SK-N-SH (cell line): Measurements from ENCODE around the gene GAS2L1. TPM values are rescaled to one million over a fixed set of nuclear protein-coding genes. Genes with fewer than 3 reads are reported as not detected.

Experiments used
- CTCF ChIA-PET: fragments of 300-600, 350-600 bp; formaldehyde crosslinking; extraction: SDS; loops from one replicate; lab custom pipeline; 2021; lab: Yijun Ruan, JAX
- POLR2A ChIA-PET: fragments of 350-600 bp; sonication (Branson Sonifier 250); formaldehyde crosslinking; extraction: SDS; loops from one replicate; lab custom pipeline; 2020; ENCODE audit warnings: antibody characterized with exemption, inconsistent platforms; lab: Yijun Ruan, JAX
- DNase-seq: peaks from one replicate; pipeline ENCODE4 v3.0.0; 2012
- H2AFZ ChIP-seq: fragments of 200-600 bp; sonication (generic); 2 replicates; pipeline ENCODE4 v1.8.1; 2016; ENCODE audit warnings: antibody characterized with exemption, mild to moderate bottlenecking, low read depth
- H3F3A ChIP-seq: fragments of 200-600 bp; sonication (generic); replicated peaks from 2 replicates; pipeline ENCODE3; 2016; ENCODE audit warnings: antibody characterized with exemption, mild to moderate bottlenecking; ENCODE audit not compliant: insufficient read depth
- H3K27ac ChIP-seq, 2 experiments: fragments of 200-500 bp in 1 of 2; fragments of 200-600 bp in 1 of 2; sonication (Bioruptor generic) in 1 of 2; sonication (generic), shearing (Covaris generic) in 1 of 2; 2 replicates each; pipeline versions ENCODE4 v1.5.1 to v1.6.1; 2014 to 2016; ENCODE audit warnings: low read depth in 2 of 2, inconsistent platforms in 1 of 2, low read length in 1 of 2, mild to moderate bottlenecking in 1 of 2, mixed read lengths in 1 of 2
- H3K27me3 ChIP-seq: fragments of 200-600 bp; sonication (generic), shearing (Covaris generic); 2 replicates; pipeline ENCODE4 v1.6.1; 2016; ENCODE audit warnings: mixed run types; ENCODE audit not compliant: insufficient read depth
- H3K36me3 ChIP-seq, 2 experiments: fragments of 200-500 bp in 1 of 2; fragments of 200-600 bp in 1 of 2; sonication (Bioruptor generic) in 1 of 2; sonication (generic) in 1 of 2; replicated peaks in 1 of 2; 2 replicates each; pipeline versions ENCODE3 to v1.5.1; 2014 to 2016; ENCODE audit warnings: low read length in 1 of 2, mild to moderate bottlenecking in 1 of 2; ENCODE audit not compliant: insufficient read depth in 2 of 2, control insufficient read depth in 1 of 2
- H3K4me1 ChIP-seq, 2 experiments: fragments of 200-500 bp in 1 of 2; fragments of 200-600 bp in 1 of 2; sonication (Bioruptor generic) in 1 of 2; sonication (generic), shearing (Covaris generic) in 1 of 2; 2 replicates each; pipeline versions ENCODE4 v1.5.1 to v1.6.1; 2014 to 2016; ENCODE audit warnings: low read depth in 1 of 2, low read length in 1 of 2, mixed run types in 1 of 2; ENCODE audit not compliant: insufficient read depth in 2 of 2, control insufficient read depth in 1 of 2
- H3K4me2 ChIP-seq: fragments of 200-600 bp; sonication (generic), shearing (Covaris generic); 2 replicates; pipeline ENCODE4 v1.6.1; 2017; ENCODE audit warnings: mixed run types
- H3K4me3 ChIP-seq, 2 experiments: fragments of 200-500 bp in 1 of 2; fragments of 200-600 bp in 1 of 2; sonication (Bioruptor generic) in 1 of 2; sonication (generic), shearing (Covaris generic) in 1 of 2; 2 replicates each; pipeline versions ENCODE4 v1.5.1 to v1.8.1; 2014 to 2016; ENCODE audit warnings: low read depth in 2 of 2, inconsistent platforms in 1 of 2, low read length in 1 of 2, mild to moderate bottlenecking in 1 of 2, mixed read lengths in 1 of 2, moderate library complexity in 1 of 2
- H3K79me2 ChIP-seq: fragments of 200-600 bp; sonication (generic); 2 replicates; pipeline ENCODE4 v1.8.1; 2017; ENCODE audit warnings: mild to moderate bottlenecking; ENCODE audit not compliant: insufficient read depth
- H3K9ac ChIP-seq: fragments of 200-600 bp; sonication (generic); 2 replicates; pipeline ENCODE4 v1.6.1; 2017; ENCODE audit warnings: mixed run types
- H3K9me2 ChIP-seq: fragments of 200-600 bp; sonication (generic); 2 replicates; pipeline ENCODE4 v1.6.1; 2017; ENCODE audit warnings: mixed run types
- H3K9me3 ChIP-seq: fragments of 200-600 bp; sonication (generic); 2 replicates; pipeline ENCODE4 v1.6.1; 2017; ENCODE audit warnings: mixed run types, mild to moderate bottlenecking, moderate library complexity
- H4K20me1 ChIP-seq: fragments of 200-600 bp; sonication (generic); 2 replicates; pipeline ENCODE4 v1.6.1; 2017; ENCODE audit warnings: mild to moderate bottlenecking, mixed run types; ENCODE audit not compliant: insufficient read depth
- CTCF ChIP-seq: fragments of 200-600 bp; sonication (generic); IDR thresholded peaks from 2 replicates; pipeline ENCODE4 v1.6.1; 2017; ENCODE audit warnings: antibody characterized with exemption, mild to moderate bottlenecking, moderate library complexity
- ELF1 ChIP-seq: IDR thresholded peaks from 2 replicates; pipeline ENCODE4 v1.4.0; 2012
- IRF3 ChIP-seq: fragments of 150-350 bp; IDR thresholded peaks from 2 replicates; pipeline ENCODE4 v1.6.1; 2016; ENCODE audit warnings: mild to moderate bottlenecking, low read depth, low read length
- USF2 ChIP-seq: fragments of 150-350 bp; IDR thresholded peaks from 2 replicates; pipeline ENCODE4 v1.6.1; 2017; ENCODE audit warnings: antibody characterized with exemption, low read length, low read depth, borderline replicate concordance
- WGBS: methylation state at CpG from one replicate; pipeline ENCODE4 v1.1.6; 2017; ENCODE audit warnings: low lambda C conversion rate; 5-methylcytosine and 5-hydroxymethylcytosine counted together
- polyA plus RNA-seq, 3 experiments: library from polyadenylated mRNA; depleted of rRNA; stranded (reverse); fragments of >200 nt; gene quantifications; 2 replicates each; pipeline ENCODE4 v1.2.3, GENCODE V29; 2012

Gene GAS2L1
- polyA plus RNA-seq, 1 of the 3 experiments (the other 2 are of a cell fraction): 21.8 TPM

GRCh38 chr22:29317827-29318454, 11.5 kb downstream of the GAS2L1 start:
- Histone ChIP-seq H4K20me1 (peaks cover 5% of the 10 kb centered on the region; the same call in 1 of the 2 replicates), H3K9me2 (no peaks in the 10 kb centered on the region), H3F3A (no peaks in the 10 kb centered on the region), H3K27ac (no peak overlapping the region), H3K4me1 (peaks cover 0 to 4% of the 10 kb centered on the region in 2 experiments; a peak in 1 of 4 replicates), H3K27me3 (peaks cover 21% of the 10 kb centered on the region), H3K4me2 (no peak overlapping the region), H3K36me3 (peaks cover 0 to 2% of the 10 kb centered on the region in 2 experiments), H3K9ac (no peak overlapping the region), H2AFZ (no peak overlapping the region), H3K4me3 (no peak overlapping the region), H3K79me2 (no peaks in the 10 kb centered on the region), H3K9me3 (no peaks in the 10 kb centered on the region)
- 90% methylated on average over 9 of the region's 18 CpGs for WGBS
- TF ChIP-seq ELF1 (no peak), USF2 (no peak), CTCF (no peak)
- ChIA-PET CTCF (interaction anchor here (1.4 to 2.4 kb wide), 2 partner anchors 8 to 11 kb away, joined by 5 to 9 read pairs; partner anchors contain the start of gene GAS2L1), POLR2A (no interaction called here)
- no peak for DNase-seq

GRCh38 chr22:29319072-29319471, 12.6 kb downstream of the GAS2L1 start:
- Histone ChIP-seq H3K9me3 (no peaks in the 10 kb centered on the region), H3K4me3 (no peak overlapping the region), H2AFZ (no peak overlapping the region), H3F3A (no peaks in the 10 kb centered on the region), H3K36me3 (no peaks in the 10 kb centered on the region), H3K27ac (no peak overlapping the region), H3K4me2 (no peak overlapping the region), H3K79me2 (no peaks in the 10 kb centered on the region), H3K4me1 (peaks cover 0 to 4% of the 10 kb centered on the region in 2 experiments; a peak in 1 of 4 replicates), H3K9ac (no peak overlapping the region), H3K9me2 (no peaks in the 10 kb centered on the region)
- CTCF ChIA-PET: interaction anchor here (0.9 to 2.4 kb wide), 2 partner anchors 12 to 40 kb away, joined by 3 to 9 read pairs; partner anchors contain the start of gene GAS2L1
- 65% methylated on average over 2 of the region's 2 CpGs for WGBS
- POLR2A ChIA-PET: no interaction called here
- no peak for DNase-seq
- TF ChIP-seq IRF3 (no peak), USF2 (no peak)
- TF ChIP-seq, all 33 proteins: peak for 0
- peaks cover 17% of the 10 kb centered on the region for H3K27me3 ChIP-seq
- H4K20me1 ChIP-seq: peaks cover 4% of the 10 kb centered on the region; the same call in 1 of the 2 replicates
